NCI-H1417 treated with DMSO at 0.1 percent for 48 hours (cell line): ENCODE data around the gene ATRNL1.

Experiments used
- DNase-seq: peaks from one replicate; lab custom pipeline; 2025; lab: John Stamatoyannopoulos, UW

Gene ATRNL1

DNA sequence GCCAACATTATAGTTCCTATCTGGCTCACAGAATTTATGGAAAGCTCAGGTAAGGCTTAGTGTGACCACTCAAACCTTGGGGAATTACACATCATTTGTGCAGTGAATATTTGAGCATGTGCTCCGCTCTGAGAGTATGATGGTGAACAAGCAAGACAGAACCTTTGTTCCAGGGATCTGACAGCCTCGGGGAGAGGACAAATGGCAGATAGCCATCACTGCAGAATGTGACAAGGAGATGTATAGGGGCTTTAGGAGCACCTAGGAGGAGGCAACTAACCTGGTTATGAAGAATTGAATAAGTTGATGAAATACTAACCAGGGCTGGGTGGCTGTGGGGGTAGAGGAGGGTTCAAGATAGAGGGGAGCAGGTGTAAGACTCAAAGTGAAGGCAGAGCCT lies 889.4 kb downstream of the ATRNL1 start:
- no peak for DNase-seq

DNA sequence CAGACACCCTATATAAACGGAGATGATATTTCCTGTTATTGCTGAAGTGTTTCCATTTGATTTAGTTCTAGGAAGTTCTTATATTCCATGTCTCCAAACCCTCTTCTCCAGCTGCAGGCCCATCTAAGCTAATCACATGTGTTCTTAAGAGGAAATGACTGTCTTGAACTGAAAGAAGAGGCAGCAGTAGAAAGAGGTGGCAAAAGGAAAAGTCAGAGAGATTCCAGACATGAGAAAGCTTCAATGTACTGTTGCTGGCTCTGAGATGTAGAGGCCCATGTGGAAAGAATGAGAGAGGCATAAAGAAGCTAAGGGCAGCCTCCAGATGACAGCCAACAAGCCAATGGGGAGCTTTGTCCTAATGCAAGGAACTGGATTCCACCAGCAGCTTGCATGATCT lies 892.6 kb downstream of the ATRNL1 start:
- no peak for DNase-seq

DNA sequence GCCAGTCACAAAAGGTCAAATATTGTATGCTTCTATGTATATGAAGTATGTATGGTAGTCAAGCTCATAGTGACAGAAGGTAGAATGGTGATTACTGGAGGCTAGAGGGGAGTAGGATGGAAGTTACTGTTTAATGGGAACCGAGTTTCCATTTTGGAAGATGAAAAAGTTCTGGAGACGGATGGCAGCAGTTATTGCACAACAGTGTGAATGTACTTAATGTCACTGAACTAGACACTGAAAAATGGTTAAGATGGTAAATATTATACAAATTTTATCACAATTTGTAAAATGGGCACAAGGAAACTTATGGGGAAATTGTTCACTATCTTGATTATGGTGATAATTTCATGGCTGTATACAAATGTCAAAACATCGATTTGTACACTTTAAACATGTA lies 895.2 kb downstream of the ATRNL1 start:
- DNase-seq: no peak

DNA sequence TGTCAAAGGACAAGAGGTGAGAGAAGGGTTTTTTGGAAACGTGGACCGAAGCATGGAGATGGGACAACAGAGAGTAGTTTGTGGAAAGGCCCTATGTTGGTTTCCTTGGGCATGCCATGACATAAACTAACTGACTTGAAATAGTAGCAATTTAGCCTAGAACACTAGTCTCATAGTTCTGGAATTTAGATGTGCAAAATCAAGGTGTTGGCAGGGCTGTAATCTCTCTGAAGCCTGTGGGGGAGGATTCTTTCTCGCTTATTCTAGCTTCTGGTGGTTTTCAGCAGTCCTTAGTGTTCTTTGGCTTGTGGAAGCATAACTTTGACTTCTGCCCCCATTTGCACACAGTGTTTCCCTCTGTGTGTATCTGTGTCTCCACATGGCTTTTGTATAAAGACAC lies 896.5 kb downstream of the ATRNL1 start:
- DNase-seq: no peak

DNA sequence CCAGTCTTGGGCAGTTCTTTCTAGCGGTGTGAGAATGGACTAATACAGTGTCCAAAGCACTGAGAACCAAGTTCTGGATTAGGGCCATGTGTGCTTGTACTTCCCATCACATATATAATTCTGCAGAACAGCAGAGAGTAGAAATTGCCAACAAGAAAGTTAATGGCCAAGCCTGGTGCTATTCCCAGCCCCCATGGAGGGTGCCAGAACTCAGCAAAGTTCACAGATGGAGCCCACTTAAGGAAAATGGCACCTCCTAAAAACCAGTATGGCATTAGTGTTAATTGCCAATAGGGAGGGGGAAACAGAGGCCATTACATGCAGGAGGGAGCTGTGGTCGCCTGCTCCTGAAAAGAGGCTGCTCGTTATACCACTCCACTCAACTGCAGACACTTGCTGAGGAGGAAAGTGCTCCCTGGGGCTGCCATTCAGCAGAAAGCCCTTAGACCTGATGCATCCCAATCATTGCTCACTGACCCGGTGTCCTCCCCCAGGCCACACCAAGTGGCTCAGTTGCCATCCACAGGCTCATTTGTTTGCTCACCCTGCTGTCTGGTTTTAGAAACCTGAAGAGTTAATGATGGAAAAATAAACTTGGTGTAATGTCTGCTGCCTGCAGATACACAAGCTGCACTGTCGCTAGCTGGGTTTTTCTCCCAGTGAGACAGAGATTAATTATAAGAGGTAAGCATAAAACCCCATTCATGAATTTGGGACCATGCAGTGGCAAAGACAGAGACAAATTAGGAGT lies 899.2 kb downstream of the ATRNL1 start:
- no peak for DNase-seq

DNA sequence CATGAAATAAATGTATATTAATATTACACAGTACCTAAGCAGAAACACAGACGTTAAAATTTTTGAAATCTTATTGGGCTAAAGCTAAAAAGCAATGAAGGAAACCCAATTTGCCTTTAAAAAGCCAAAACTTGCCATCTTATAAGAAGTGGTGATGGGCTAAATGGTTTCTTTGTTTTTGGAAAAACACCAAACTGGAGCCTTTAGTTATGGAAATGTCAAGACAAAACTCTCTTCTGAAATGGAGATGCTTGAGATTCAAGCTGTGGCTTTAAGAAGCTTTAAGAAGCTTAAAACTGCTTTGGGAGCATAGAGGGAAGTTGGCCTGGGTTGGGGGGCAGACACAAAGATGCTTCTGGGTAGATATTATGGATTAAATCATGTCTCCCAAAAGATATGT lies 902.9 kb downstream of the ATRNL1 start:
- DNase-seq: no peak

- no peak for DNase-seq
These were observed 905.1 kb downstream of the ATRNL1 start for GRCh38 chr10:115998301-115998700.
